GM18526 (cell line): ENCODE data around the gene ARHGEF40.

Experiments
- POLR2A ChIP-seq: IDR thresholded peaks from 3 replicates; pipeline ENCODE4 v1.6.1; 2011; ENCODE audit not compliant: insufficient read length; ENCODE audit errors: extremely low read depth

Gene ARHGEF40

GRCh38 chr14:21136024-21136423 is 65.9 kb downstream of the ARHGEF40 start:
- TF ChIP-seq POLR2A = no peak
